Stimulated activated naive B cell treated with anti-CD40 and anti-IgM and Interleukin-4, amounts not matched to agents 10 μg/mL and 1 μg/mL and 100 μg/mL, for 72 hours (primary cell): ENCODE data around the gene TRPT1.

ENCODE experiments used
- ATAC-seq, 2 donors: fragments of 150-1000 bp; cut with Tn5 transposase; replicated peaks; 2 replicates each; pipeline ENCODE4 v1.10.0; 2021; ENCODE audit warnings: moderate library complexity in 1 of 2
- DNase-seq: peaks from one replicate; pipeline ENCODE4 v3.0.0; 2021
- H3K27ac Mint-ChIP-seq: one replicate; pipeline ENCODE4 v1.8.0; 2022; ENCODE audit warnings: mild to moderate bottlenecking, mixed read lengths
- H3K27me3 Mint-ChIP-seq, 2 donors: one replicate each; pipeline ENCODE4 v1.8.0; 2022; ENCODE audit warnings: mixed read lengths in 2 of 2
- H3K36me3 Mint-ChIP-seq, 2 donors: one replicate each; pipeline ENCODE4 v1.8.0; 2022; ENCODE audit warnings: mixed read lengths in 2 of 2, mild to moderate bottlenecking in 1 of 2
- H3K4me1 Mint-ChIP-seq, 2 donors: one replicate each; pipeline ENCODE4 v1.8.0; 2022; ENCODE audit warnings: mixed read lengths in 2 of 2, mild to moderate bottlenecking in 1 of 2
- H3K4me3 Mint-ChIP-seq, 2 donors: one replicate each; pipeline ENCODE4 v1.8.0; 2022; ENCODE audit warnings: mild to moderate bottlenecking in 2 of 2, mixed read lengths in 2 of 2, moderate library complexity in 1 of 2
- H3K9me3 Mint-ChIP-seq, 2 donors: one replicate each; pipeline ENCODE4 v1.8.0; 2022; ENCODE audit warnings: mixed read lengths in 2 of 2, mild to moderate bottlenecking in 1 of 2

The TRPT1 gene

GRCh38 chr11:64225608-64226506 lies at the start of gene TRPT1, which contains the start of gene NUDT22:
Gene TRPT1, minus strand, starts transcription at chr11:64226186. Its CDS starts 326 bp downstream, at chr11:64225860.
Gene NUDT22, plus strand, starts transcription at chr11:64226274. Its CDS starts 379 bp downstream, at chr11:64226653.
- Mint-ChIP-seq H3K9me3 (no peaks in the 10 kb centered on the region), H3K4me3 (peak within 1 kb of the TSS; percentile 92 to 95), H3K36me3 (peaks cover 36 to 37% of the 10 kb centered on the region in 2 donors), H3K27ac (peak within 1 kb of the TSS; percentile 95), H3K4me1 (peaks cover 31 to 67% of the 10 kb centered on the region in 2 donors), H3K27me3 (no peaks in the 10 kb centered on the region)
- DNase-seq (peak; percentile 87), ATAC-seq (peak; percentile 62 to 66)

- no peak overlapping the region for H3K27ac Mint-ChIP-seq
- no peak for DNase-seq
- H3K4me3 Mint-ChIP-seq, result no peak overlapping the region
- H3K9me3 Mint-ChIP-seq, result no peaks in the 10 kb centered on the region
- no peaks in the 10 kb centered on the region for H3K27me3 Mint-ChIP-seq
- no peak for ATAC-seq
- H3K36me3 Mint-ChIP-seq, result peaks cover 12 to 19% of the 10 kb centered on the region in 2 donors
- peaks cover 10 to 27% of the 10 kb centered on the region in 2 donors for H3K4me1 Mint-ChIP-seq
These were observed 49.2 kb upstream of the TRPT1 start for GRCh38 chr11:64275031-64275800.

- Mint-ChIP-seq H3K4me1 (peaks cover 25 to 40% of the 10 kb centered on the region in 2 donors), H3K27me3 (no peaks in the 10 kb centered on the region), H3K4me3 (peak overlapping the region; percentile 95 to 99), H3K9me3 (no peaks in the 10 kb centered on the region), H3K27ac (peak overlapping the region; percentile 98), H3K36me3 (peaks cover 29 to 31% of the 10 kb centered on the region in 2 donors)
- ATAC-seq (peak; percentile 78 to 80), DNase-seq (peak; percentile 98)
These were observed 43.7 kb upstream of the TRPT1 start for GRCh38 chr11:64269540-64270220.

GRCh38 chr11:64268893-64269539 lies 43.0 kb upstream of the TRPT1 start:
- Mint-ChIP-seq H3K4me3 (peak overlapping the region; percentile 95 to 99), H3K4me1 (peaks cover 25 to 40% of the 10 kb centered on the region in 2 donors), H3K36me3 (peaks cover 30 to 34% of the 10 kb centered on the region in 2 donors), H3K27ac (peak overlapping the region; percentile 98), H3K27me3 (no peaks in the 10 kb centered on the region), H3K9me3 (no peaks in the 10 kb centered on the region)
- no peak for DNase-seq
- peak; percentile 24 to 31 for ATAC-seq

- ATAC-seq (no peak), DNase-seq (no peak)
- peaks cover 29 to 40% of the 10 kb centered on the region in 2 donors for H3K36me3 Mint-ChIP-seq
- no peaks in the 10 kb centered on the region for H3K9me3 Mint-ChIP-seq
- H3K4me3 Mint-ChIP-seq, result peak overlapping the region; percentile 95 to 99
- no peaks in the 10 kb centered on the region for H3K27me3 Mint-ChIP-seq
- H3K4me1 Mint-ChIP-seq, result peaks cover 25 to 40% of the 10 kb centered on the region in 2 donors
- peak overlapping the region; percentile 98 for H3K27ac Mint-ChIP-seq
These were observed 42.3 kb upstream of the TRPT1 start for GRCh38 chr11:64268025-64268892.

- Mint-ChIP-seq H3K36me3 (peaks cover 30 to 48% of the 10 kb centered on the region in 2 donors), H3K9me3 (no peaks in the 10 kb centered on the region), H3K4me1 (peaks cover 24 to 39% of the 10 kb centered on the region in 2 donors), H3K27ac (peak overlapping the region; percentile 20), H3K27me3 (no peaks in the 10 kb centered on the region), H3K4me3 (peak overlapping the region; percentile 95 to 99)
- ATAC-seq (no peak), DNase-seq (no peak)
These were observed 41.4 kb upstream of the TRPT1 start for GRCh38 chr11:64267207-64267945.

- peaks cover 33 to 57% of the 10 kb centered on the region in 2 donors for H3K36me3 Mint-ChIP-seq
- H3K4me1 Mint-ChIP-seq, result peaks cover 18 to 29% of the 10 kb centered on the region in 2 donors
- no peak overlapping the region for H3K27ac Mint-ChIP-seq
- no peaks in the 10 kb centered on the region for H3K27me3 Mint-ChIP-seq
- no peak for DNase-seq
- no peak for ATAC-seq
- no peaks in the 10 kb centered on the region for H3K9me3 Mint-ChIP-seq
- H3K4me3 Mint-ChIP-seq, result no peak overlapping the region
These were observed 40.4 kb upstream of the TRPT1 start for GRCh38 chr11:64266339-64266738.

- Mint-ChIP-seq H3K27ac (no peak overlapping the region), H3K27me3 (no peaks in the 10 kb centered on the region), H3K4me3 (no peak overlapping the region), H3K9me3 (no peaks in the 10 kb centered on the region), H3K36me3 (peaks cover 33 to 61% of the 10 kb centered on the region in 2 donors), H3K4me1 (peaks cover 18 to 28% of the 10 kb centered on the region in 2 donors)
- ATAC-seq (no peak), DNase-seq (no peak)
These were observed 39.5 kb upstream of the TRPT1 start for GRCh38 chr11:64265176-64266160.

- no peak for DNase-seq
- Mint-ChIP-seq H3K36me3 (peaks cover 37 to 67% of the 10 kb centered on the region in 2 donors), H3K4me3 (no peak overlapping the region), H3K9me3 (no peaks in the 10 kb centered on the region), H3K27me3 (no peaks in the 10 kb centered on the region), H3K4me1 (peaks cover 24 to 34% of the 10 kb centered on the region in 2 donors), H3K27ac (no peak overlapping the region)
- no peak for ATAC-seq
These were observed 38.4 kb upstream of the TRPT1 start for GRCh38 chr11:64264371-64264852.

GRCh38 chr11:64263947-64264317 lies 37.9 kb upstream of the TRPT1 start:
- H3K4me1 Mint-ChIP-seq, result peaks cover 25 to 34% of the 10 kb centered on the region in 2 donors
- DNase-seq (no peak), ATAC-seq (no peak)
- peaks cover 38 to 68% of the 10 kb centered on the region in 2 donors for H3K36me3 Mint-ChIP-seq
- no peak overlapping the region for H3K27ac Mint-ChIP-seq
- no peak overlapping the region for H3K4me3 Mint-ChIP-seq
- no peaks in the 10 kb centered on the region for H3K27me3 Mint-ChIP-seq
- H3K9me3 Mint-ChIP-seq, result no peaks in the 10 kb centered on the region
